ENCODE results near the gene WWOX. TPM values are rescaled to one million over a fixed set of nuclear protein-coding genes. Genes with fewer than 3 reads are reported as not detected.
A peak's percentile ranks its signal among the peaks of the same experiment; 100 is the strongest.

WWOX gene
- total and polyA plus RNA-seq, 2 of the 13 experiments (the other 11 are each of a cell fraction or from before 2014, with no cell fraction given): 9.1 to 37.4 TPM

DNA sequence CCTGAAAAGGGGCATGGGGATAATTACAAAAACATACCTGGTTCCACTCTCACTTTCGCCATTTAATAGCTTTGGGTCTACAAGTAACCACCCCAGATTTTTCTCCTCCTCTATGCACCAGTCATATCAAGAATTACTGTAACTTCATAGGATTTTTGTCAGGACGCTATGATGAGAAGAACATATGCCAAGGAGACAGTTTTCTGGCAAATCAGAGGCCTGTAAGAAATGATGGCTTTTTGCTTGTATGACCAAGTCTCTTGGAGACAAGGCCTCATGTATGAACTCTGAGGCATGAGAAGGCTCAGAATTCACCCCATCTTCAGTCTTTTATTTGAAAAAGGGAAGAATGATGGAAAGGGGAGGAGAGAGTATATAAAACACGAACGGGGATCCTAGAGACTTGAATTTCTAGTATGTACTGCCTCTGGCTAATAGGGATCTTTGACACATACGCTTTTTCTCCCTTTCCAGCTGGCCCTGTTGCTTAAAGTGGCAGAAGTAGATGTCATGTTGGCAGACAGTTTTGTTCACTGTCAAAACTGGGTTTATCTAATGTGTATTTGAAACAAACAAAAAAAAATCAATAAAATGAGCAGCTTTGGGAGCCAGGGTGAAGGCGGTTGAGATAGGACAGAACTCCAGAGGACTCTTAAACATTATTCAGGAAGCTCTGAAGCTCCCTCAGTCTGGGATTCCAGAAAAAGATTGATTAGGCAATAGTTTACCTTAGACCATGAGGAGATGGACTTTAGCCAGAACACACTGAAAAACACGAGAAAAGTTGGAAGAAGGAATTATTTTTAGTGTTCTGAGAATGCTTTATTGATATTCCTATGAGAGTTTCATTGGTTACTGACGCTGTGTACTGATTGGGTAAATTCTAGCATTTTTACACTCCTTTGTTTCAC, 656.6 kb downstream of the WWOX start (continued):
- TF ChIP-seq, protein P1, sequence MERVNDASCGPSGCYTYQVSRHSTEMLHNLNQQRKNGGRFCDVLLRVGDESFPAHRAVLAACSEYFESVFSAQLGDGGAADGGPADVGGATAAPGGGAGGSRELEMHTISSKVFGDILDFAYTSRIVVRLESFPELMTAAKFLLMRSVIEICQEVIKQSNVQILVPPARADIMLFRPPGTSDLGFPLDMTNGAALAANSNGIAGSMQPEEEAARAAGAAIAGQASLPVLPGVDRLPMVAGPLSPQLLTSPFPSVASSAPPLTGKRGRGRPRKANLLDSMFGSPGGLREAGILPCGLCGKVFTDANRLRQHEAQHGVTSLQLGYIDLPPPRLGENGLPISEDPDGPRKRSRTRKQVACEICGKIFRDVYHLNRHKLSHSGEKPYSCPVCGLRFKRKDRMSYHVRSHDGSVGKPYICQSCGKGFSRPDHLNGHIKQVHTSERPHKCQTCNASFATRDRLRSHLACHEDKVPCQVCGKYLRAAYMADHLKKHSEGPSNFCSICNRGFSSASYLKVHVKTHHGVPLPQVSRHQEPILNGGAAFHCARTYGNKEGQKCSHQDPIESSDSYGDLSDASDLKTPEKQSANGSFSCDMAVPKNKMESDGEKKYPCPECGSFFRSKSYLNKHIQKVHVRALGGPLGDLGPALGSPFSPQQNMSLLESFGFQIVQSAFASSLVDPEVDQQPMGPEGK (CRISPR knock-in tag; IDR thresholded peaks at IDR 0.05): no peak
- TF ChIP-seq MEF2D (CRISPR knock-in tag; IDR thresholded peaks at IDR 0.05) (peak; percentile 93), BRCA1 (CRISPR knock-in tag; IDR thresholded peaks at IDR 0.05) (peak; percentile 62; the same call in 1 of the 2 replicates), ZNF136 (CRISPR knock-in tag; IDR thresholded peaks at IDR 0.05; ENCODE audit: low read depth) (no peak), HMG20B (CRISPR knock-in tag; conservative IDR thresholded peaks at IDR 0.05) (0 out of 2 replicates have a peak, but pooled peaks have one; percentile 32), MED1 (CRISPR knock-in tag; IDR thresholded peaks at IDR 0.05) (peak; percentile 86), ELF1 (CRISPR knock-in tag; IDR thresholded peaks at IDR 0.05) (peak; percentile 48; the same call in 1 of the 2 replicates), ZNF263 (CRISPR knock-in tag; IDR thresholded peaks at IDR 0.05) (no peak), HNF4A (CRISPR knock-in tag; IDR thresholded peaks at IDR 0.05) (peak; percentile 94), JUNB (CRISPR knock-in tag; IDR thresholded peaks at IDR 0.05; ENCODE audit: borderline replicate concordance) (peak; percentile 41; the same call in 1 of the 2 replicates), NFE2 (CRISPR knock-in tag; IDR thresholded peaks at IDR 0.05) (no peak), NFKBIZ (CRISPR knock-in tag; IDR thresholded peaks at IDR 0.05) (0 out of 2 replicates have a peak, but pooled peaks have one; percentile 56), THAP11 (CRISPR knock-in tag; IDR thresholded peaks at IDR 0.05) (peak; percentile 53)
- TF ChIP-seq, protein P2, sequence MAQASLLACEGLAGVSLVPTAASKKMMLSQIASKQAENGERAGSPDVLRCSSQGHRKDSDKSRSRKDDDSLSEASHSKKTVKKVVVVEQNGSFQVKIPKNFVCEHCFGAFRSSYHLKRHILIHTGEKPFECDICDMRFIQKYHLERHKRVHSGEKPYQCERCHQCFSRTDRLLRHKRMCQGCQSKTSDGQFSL (CRISPR knock-in tag; IDR thresholded peaks at IDR 0.05): no peak
- TF ChIP-seq, protein P3, sequence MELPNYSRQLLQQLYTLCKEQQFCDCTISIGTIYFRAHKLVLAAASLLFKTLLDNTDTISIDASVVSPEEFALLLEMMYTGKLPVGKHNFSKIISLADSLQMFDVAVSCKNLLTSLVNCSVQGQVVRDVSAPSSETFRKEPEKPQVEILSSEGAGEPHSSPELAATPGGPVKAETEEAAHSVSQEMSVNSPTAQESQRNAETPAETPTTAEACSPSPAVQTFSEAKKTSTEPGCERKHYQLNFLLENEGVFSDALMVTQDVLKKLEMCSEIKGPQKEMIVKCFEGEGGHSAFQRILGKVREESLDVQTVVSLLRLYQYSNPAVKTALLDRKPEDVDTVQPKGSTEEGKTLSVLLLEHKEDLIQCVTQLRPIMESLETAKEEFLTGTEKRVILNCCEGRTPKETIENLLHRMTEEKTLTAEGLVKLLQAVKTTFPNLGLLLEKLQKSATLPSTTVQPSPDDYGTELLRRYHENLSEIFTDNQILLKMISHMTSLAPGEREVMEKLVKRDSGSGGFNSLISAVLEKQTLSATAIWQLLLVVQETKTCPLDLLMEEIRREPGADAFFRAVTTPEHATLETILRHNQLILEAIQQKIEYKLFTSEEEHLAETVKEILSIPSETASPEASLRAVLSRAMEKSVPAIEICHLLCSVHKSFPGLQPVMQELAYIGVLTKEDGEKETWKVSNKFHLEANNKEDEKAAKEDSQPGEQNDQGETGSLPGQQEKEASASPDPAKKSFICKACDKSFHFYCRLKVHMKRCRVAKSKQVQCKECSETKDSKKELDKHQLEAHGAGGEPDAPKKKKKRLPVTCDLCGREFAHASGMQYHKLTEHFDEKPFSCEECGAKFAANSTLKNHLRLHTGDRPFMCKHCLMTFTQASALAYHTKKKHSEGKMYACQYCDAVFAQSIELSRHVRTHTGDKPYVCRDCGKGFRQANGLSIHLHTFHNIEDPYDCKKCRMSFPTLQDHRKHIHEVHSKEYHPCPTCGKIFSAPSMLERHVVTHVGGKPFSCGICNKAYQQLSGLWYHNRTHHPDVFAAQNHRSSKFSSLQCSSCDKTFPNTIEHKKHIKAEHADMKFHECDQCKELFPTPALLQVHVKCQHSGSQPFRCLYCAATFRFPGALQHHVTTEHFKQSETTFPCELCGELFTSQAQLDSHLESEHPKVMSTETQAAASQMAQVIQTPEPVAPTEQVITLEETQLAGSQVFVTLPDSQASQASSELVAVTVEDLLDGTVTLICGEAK (IDR thresholded peaks at IDR 0.05): no peak
- TF ChIP-seq, protein P3 (CRISPR knock-in tag; IDR thresholded peaks at IDR 0.05): peak; percentile 8; the same call in 1 of the 2 replicates
- TF ChIP-seq, protein P4, sequence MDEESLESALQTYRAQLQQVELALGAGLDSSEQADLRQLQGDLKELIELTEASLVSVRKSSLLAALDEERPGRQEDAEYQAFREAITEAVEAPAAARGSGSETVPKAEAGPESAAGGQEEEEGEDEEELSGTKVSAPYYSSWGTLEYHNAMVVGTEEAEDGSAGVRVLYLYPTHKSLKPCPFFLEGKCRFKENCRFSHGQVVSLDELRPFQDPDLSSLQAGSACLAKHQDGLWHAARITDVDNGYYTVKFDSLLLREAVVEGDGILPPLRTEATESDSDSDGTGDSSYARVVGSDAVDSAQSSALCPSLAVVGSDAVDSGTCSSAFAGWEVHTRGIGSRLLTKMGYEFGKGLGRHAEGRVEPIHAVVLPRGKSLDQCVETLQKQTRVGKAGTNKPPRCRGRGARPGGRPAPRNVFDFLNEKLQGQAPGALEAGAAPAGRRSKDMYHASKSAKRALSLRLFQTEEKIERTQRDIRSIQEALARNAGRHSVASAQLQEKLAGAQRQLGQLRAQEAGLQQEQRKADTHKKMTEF (CRISPR knock-in tag; IDR thresholded peaks at IDR 0.05): peak; percentile 91
